Measurements from ENCODE around the gene SSBP1. TPM values are rescaled to one million over a fixed set of nuclear protein-coding genes. Genes with fewer than 3 reads are reported as not detected.
A peak's percentile ranks its signal among the peaks of the same experiment; 100 is the strongest.

SSBP1 gene
- total RNA-seq, 6 donors from 2014 or later: 30.2 to 114 (median 66.8) TPM

- WGBS, 2 donors: 52 to 53% methylated on average over 2 of the region's 2 CpGs
- Histone ChIP-seq H3K27me3 (no peaks in the 10 kb centered on the region), H3K4me1 (peaks cover 0 to 5% (median 2%) of the 10 kb centered on the region in 4 donors), H3K36me3 (peaks cover 0 to 3% (median 0%) of the 10 kb centered on the region in 4 donors), H3K27ac (peak overlapping the region in 1 of 4 donors; percentile 9), H3K4me3 (no peak overlapping the region), H3K9me3 (no peaks in the 10 kb centered on the region)
- DNase-seq: no peak
- no peak for ATAC-seq (ENCODE audit: low FRiP score in 2 of 2)
- TF ChIP-seq POLR2AphosphoS5 (IDR thresholded peaks at IDR 0.05) (no peak), EP300 (IDR thresholded peaks at IDR 0.05) (no peak), POLR2A (IDR thresholded peaks at IDR 0.05) (no peak), CTCF (IDR thresholded peaks at IDR 0.05) (no peak)
These were observed 50.1 kb downstream of the SSBP1 start for GRCh38 chr7:141788296-141788695.

- H3K27me3 ChIP-seq: no peaks in the 10 kb centered on the region
- no peak within 1 kb of the TSS for H3K4me3 ChIP-seq
- ATAC-seq (ENCODE audit: low FRiP score in 2 of 2) (no peak), DNase-seq (no peak)
- TF ChIP-seq POLR2AphosphoS5 (IDR thresholded peaks at IDR 0.05) (no peak), POLR2A (IDR thresholded peaks at IDR 0.05) (no peak), EP300 (IDR thresholded peaks at IDR 0.05) (no peak), CTCF (IDR thresholded peaks at IDR 0.05) (no peak)
- H3K27ac ChIP-seq: no peak within 1 kb of the TSS
- 76 to 84% methylated on average over 5 of the region's 5 CpGs for WGBS, 2 donors
- H3K9me3 ChIP-seq: no peaks in the 10 kb centered on the region
- H3K36me3 ChIP-seq: peaks cover 0 to 3% (median 0%) of the 10 kb centered on the region in 4 donors
- H3K4me1 ChIP-seq: peaks cover 0 to 5% (median 2%) of the 10 kb centered on the region in 4 donors
These were observed 51.8 kb downstream of the SSBP1 start, which contains the start of gene TAS2R5 for GRCh38 chr7:141789917-141790316. TSS of gene TAS2R5 (plus strand) at chr7:141790217. CDS start at chr7:141790362, 145 bp downstream.

- ATAC-seq (ENCODE audit: low FRiP score in 2 of 2): no peak
- Histone ChIP-seq H3K27me3 (no peaks in the 10 kb centered on the region), H3K36me3 (peaks cover 0 to 3% (median 0%) of the 10 kb centered on the region in 4 donors), H3K4me1 (peaks cover 0 to 5% (median 2%) of the 10 kb centered on the region in 4 donors), H3K9me3 (no peaks in the 10 kb centered on the region), H3K27ac (no peak overlapping the region), H3K4me3 (no peak overlapping the region)
- WGBS, 2 donors: 88 to 90% methylated on average over 2 of the region's 2 CpGs
- TF ChIP-seq EP300 (IDR thresholded peaks at IDR 0.05) (no peak), POLR2A (IDR thresholded peaks at IDR 0.05) (no peak), CTCF (IDR thresholded peaks at IDR 0.05) (no peak), POLR2AphosphoS5 (IDR thresholded peaks at IDR 0.05) (no peak)
- no peak for DNase-seq
These were observed 54.4 kb downstream of the SSBP1 start for GRCh38 chr7:141792526-141792925.

Small RNAs within 50 kb of the gene (small RNA-seq; reads per million reads assigned to genes)
- gene RNU1-82P: 0 reads per million in 4 donors

Other genes with a start within 250 kb of the SSBP1 start
- gene AGK, start 186.9 kb upstream of the SSBP1 start, total RNA-seq: 10 to 100 TPM; 11.5 to 51.3 (median 22.3) TPM
- gene DENND11, start 36.2 kb upstream of the SSBP1 start, total RNA-seq: 10 to 100 TPM; 17.5 to 36.0 (median 29.1) TPM
- under 1 TPM in 1 of 6 donors, not detected in 5; 0.78 TPM for gene WEE2, start 30.0 kb upstream of the SSBP1 start, total RNA-seq
- gene TAS2R3, start 25.7 kb downstream of the SSBP1 start, total RNA-seq: 1 to 10 TPM in 4 of 6 donors, under 1 TPM in 1, not detected in 1; 0.91 to 4.3 (median 1.5) TPM
- gene TAS2R4, start 38.3 kb downstream of the SSBP1 start, total RNA-seq: 1 to 10 TPM in 4 of 6 donors, under 1 TPM in 2; 0.33 to 3.1 (median 1.3) TPM
- 1 to 10 TPM; 1.3 to 8.4 (median 1.9) TPM for gene TAS2R5, start 51.9 kb downstream of the SSBP1 start, total RNA-seq
- gene PRSS37, start 103.1 kb downstream of the SSBP1 start, total RNA-seq: not detected
- gene OR9A4, start 178.0 kb downstream of the SSBP1 start, total RNA-seq: not detected
- gene CLEC5A, start 208.6 kb downstream of the SSBP1 start, total RNA-seq: 10 to 100 TPM in 2 of 6 donors, 1 to 10 TPM in 3, not detected in 1; 2.4 to 11.6 (median 6.3) TPM
- gene TAS2R38, start 235.4 kb downstream of the SSBP1 start, total RNA-seq: not detected